Psoas muscle (tissue), 8 donors: ENCODE data around the gene SEPTIN3. TPM values are rescaled to one million over a fixed set of nuclear protein-coding genes. Genes with fewer than 3 reads are reported as not detected.
A peak's percentile ranks its signal among the peaks of the same experiment; 100 is the strongest.

Source experiments
- ATAC-seq, 4 donors: fragments of 200-7000 bp; cut with Tn5 transposase; one replicate each; pipeline ENCODE4 v1.9.1; 2020; ENCODE audit warnings: moderate library complexity in 3 of 4, mild to moderate bottlenecking in 2 of 4
- DNase-seq, 2 donors: peaks; one replicate each; pipeline ENCODE4 v3.0.0-alpha.2; 2020
- H3K27ac ChIP-seq: fragments of 200-600 bp; one replicate; pipeline ENCODE4 v1.8.0; 2022
- H3K27me3 ChIP-seq, 3 donors: fragments of 200-600 bp in 1 of 3; one replicate each; pipeline versions ENCODE4 v1.6.1 to v1.8.0; 2013 to 2022; ENCODE audit warnings: low read length in 2 of 3, mild to moderate bottlenecking in 2 of 3, moderate library complexity in 1 of 3; ENCODE audit not compliant: insufficient read depth in 3 of 3
- H3K36me3 ChIP-seq, 2 donors: fragments of 200-600 bp in 1 of 2; one replicate each; pipeline versions ENCODE4 v1.6.1 to v1.8.0; 2013 to 2022; ENCODE audit warnings: low read depth in 1 of 2, mild to moderate bottlenecking in 1 of 2, moderate library complexity in 1 of 2; ENCODE audit not compliant: insufficient read depth in 1 of 2
- H3K4me1 ChIP-seq: fragments of 200-600 bp; one replicate; pipeline ENCODE4 v1.8.0; 2022
- H3K4me3 ChIP-seq: fragments of 200-600 bp; one replicate; pipeline ENCODE4 v1.8.0; 2022; ENCODE audit warnings: mild to moderate bottlenecking
- H3K9me3 ChIP-seq: fragments of 200-600 bp; one replicate; pipeline ENCODE4 v1.8.0; 2022
- WGBS, 3 donors: extraction: QIAGEN DNeasy Blood & Tissue Kit; methylation state at CpG; one replicate each; pipeline versions ENCODE4 v1.1.6 to v1.1.7; 2013; 5-methylcytosine and 5-hydroxymethylcytosine counted together
- intact Hi-C, 2 donors: fragments of 100-400 bp; cut with DNase I; formaldehyde crosslinking; loops; one replicate each; pipeline versions ENCODE4 v1.11.0 to v1.14.2; 2022
- polyA plus RNA-seq, 3 donors: library from polyadenylated mRNA; stranded (reverse); fragments of 200-250 nt; gene quantifications; one replicate each; pipeline ENCODE4 v1.2.3, GENCODE V29; 2013
- total RNA-seq, 4 donors: library from RNA; stranded (reverse); fragmentation: NEBNext Ultra II Directional in 2 of 4; extraction: Animal tissue kit (Norgen Biotek cat#: 25700) in 2 of 4; gene quantifications; one replicate each; pipeline versions ENCODE4 v1.2.1 to v1.2.4, GENCODE V29; 2021 to 2023
- TF ChIP-seq, protein P1 (sequence below): fragments of 200-600 bp; IDR thresholded peaks from one replicate; pipeline ENCODE4 v1.8.0; 2022; ENCODE audit warnings: antibody characterized with exemption
- donor health status: healthy with polysubstance abuse.
- donor health status: DM: no; HTN: no; CAD: no; lungs with moderate emphysema.
- donor health status: Bipolar disorder and iron deficiency.
- donor health status: healthy.
- donor health status: DM: yes; HTN: yes; CAD: no.
- donor health status: DM: no; HTN: no; CAD: no.
- donor health status: DM: no; HTN: no; CAD: no.
- donor health status: DM: yes; HTN: yes; CAD: no.

Gene SEPTIN3
- total and polyA plus RNA-seq, 7 donors, result 0.03 to 0.14 (median 0.06) TPM; not detected in 3

GRCh38 chr22:41971431-41971830, 2.2 kb downstream of the SEPTIN3 start:
- Histone ChIP-seq H3K27me3 (peaks cover 0 to 46% (median 2%) of the 10 kb centered on the region in 3 donors), H3K9me3 (no peaks in the 10 kb centered on the region), H3K4me3 (no peak overlapping the region), H3K4me1 (no peaks in the 10 kb centered on the region), H3K36me3 (no peaks in the 10 kb centered on the region), H3K27ac (no peak overlapping the region)
- 82 to 86% (median 83%) methylated on average over 11 of the region's 11 CpGs for WGBS, 3 donors
- TF ChIP-seq, protein P1, sequence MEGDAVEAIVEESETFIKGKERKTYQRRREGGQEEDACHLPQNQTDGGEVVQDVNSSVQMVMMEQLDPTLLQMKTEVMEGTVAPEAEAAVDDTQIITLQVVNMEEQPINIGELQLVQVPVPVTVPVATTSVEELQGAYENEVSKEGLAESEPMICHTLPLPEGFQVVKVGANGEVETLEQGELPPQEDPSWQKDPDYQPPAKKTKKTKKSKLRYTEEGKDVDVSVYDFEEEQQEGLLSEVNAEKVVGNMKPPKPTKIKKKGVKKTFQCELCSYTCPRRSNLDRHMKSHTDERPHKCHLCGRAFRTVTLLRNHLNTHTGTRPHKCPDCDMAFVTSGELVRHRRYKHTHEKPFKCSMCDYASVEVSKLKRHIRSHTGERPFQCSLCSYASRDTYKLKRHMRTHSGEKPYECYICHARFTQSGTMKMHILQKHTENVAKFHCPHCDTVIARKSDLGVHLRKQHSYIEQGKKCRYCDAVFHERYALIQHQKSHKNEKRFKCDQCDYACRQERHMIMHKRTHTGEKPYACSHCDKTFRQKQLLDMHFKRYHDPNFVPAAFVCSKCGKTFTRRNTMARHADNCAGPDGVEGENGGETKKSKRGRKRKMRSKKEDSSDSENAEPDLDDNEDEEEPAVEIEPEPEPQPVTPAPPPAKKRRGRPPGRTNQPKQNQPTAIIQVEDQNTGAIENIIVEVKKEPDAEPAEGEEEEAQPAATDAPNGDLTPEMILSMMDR, result no peak
- DNase-seq (no peak), ATAC-seq (no peak)
- intact Hi-C loops, result loop anchor here in 1 of 2 donors (10.0 kb wide), 1 partner anchor 463 kb away; the partner anchor contains the start of gene NFAM1

GRCh38 chr22:41974691-41975290, 5.5 kb downstream of the SEPTIN3 start:
- ATAC-seq, result no peak
- H3K27me3 ChIP-seq, result peaks cover 0 to 57% (median 2%) of the 10 kb centered on the region in 3 donors
- DNase-seq, result no peak
- intact Hi-C loops, result loop anchor here (5.0 to 10.0 kb wide), 2 partner anchors 158 to 460 kb away; partner anchors contain the start of genes CYP2D6 (in 1 of the 2) and NFAM1 (in 1 of the 2)
- H3K9me3 ChIP-seq, result no peaks in the 10 kb centered on the region
- no peak overlapping the region for H3K4me3 ChIP-seq
- no peaks in the 10 kb centered on the region for H3K36me3 ChIP-seq
- TF ChIP-seq, protein P1, result no peak
- no peak overlapping the region for H3K27ac ChIP-seq
- 64 to 73% (median 70%) methylated on average over 9 to 10 of the region's 10 CpGs for WGBS, 3 donors
- no peaks in the 10 kb centered on the region for H3K4me1 ChIP-seq

GRCh38 chr22:41975299-41976069, 6.2 kb downstream of the SEPTIN3 start:
- TF ChIP-seq, protein P1, result no peak
- Histone ChIP-seq H3K9me3 (no peaks in the 10 kb centered on the region), H3K36me3 (no peaks in the 10 kb centered on the region), H3K27me3 (peaks cover 0 to 57% (median 2%) of the 10 kb centered on the region in 3 donors), H3K4me1 (no peaks in the 10 kb centered on the region), H3K27ac (no peak overlapping the region), H3K4me3 (no peak overlapping the region)
- intact Hi-C loops, result loop anchor here (5.0 to 10.0 kb wide), 2 partner anchors 157 to 459 kb away; partner anchors contain the start of genes CYP2D6 (in 1 of the 2) and NFAM1 (in 1 of the 2)
- ATAC-seq (peak in 1 of 4 donors; percentile 24), DNase-seq (no peak)
- WGBS, 3 donors, result 47 to 57% (median 50%) methylated on average over 12 of the region's 12 CpGs

DNA sequence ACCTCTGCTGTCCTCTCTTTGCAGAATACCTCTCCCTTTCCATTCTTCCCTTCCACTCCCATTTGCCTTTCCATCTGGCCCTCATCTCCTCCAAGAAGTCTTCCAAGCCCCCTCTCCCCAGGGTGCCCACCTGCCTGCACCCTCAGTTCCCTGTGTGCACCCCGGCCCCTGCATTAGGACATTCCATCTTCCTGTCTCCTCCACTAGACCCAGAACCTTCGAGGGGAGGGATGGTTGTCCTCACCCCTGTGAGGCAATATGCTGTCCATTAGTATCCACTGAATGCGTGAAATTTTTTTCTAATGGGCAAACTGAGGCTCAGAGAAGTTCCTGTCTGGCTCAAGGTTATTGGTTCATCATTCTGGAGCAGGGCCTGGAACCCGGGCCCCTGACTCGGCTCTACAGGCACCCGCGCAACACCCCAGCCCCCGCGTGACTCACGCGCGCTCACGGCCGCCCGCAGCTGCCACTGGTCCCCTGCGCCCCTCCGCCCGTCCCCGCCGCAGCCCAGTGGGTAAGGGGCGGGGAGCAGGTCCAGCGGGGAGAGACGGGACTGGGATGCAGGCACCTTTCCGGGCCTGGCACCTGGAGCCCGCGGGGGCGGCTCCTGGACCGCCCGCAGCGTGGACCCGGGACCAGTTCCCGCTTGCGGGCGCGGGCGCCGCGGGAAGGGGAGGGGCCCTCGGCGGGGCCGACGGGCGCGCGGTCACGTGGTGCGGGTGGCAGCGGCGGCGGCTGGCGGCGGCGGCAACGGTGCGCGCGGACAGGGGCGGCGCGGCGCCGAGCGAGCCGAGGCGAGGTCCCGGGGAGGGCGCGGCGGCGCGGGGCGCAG, 7.0 kb downstream of the SEPTIN3 start:
- Histone ChIP-seq H3K9me3 (no peaks in the 10 kb centered on the region), H3K36me3 (no peaks in the 10 kb centered on the region), H3K4me1 (no peaks in the 10 kb centered on the region), H3K27me3 (peaks cover 0 to 57% (median 2%) of the 10 kb centered on the region in 3 donors), H3K27ac (no peak overlapping the region), H3K4me3 (peak overlapping the region; percentile 65)
- WGBS, 3 donors, result 2 to 7% (median 3%) methylated on average over 19 to 72 of the region's 72 CpGs
- peak in 1 of 2 donors; percentile 66 for DNase-seq
- TF ChIP-seq, protein P1, result no peak
- intact Hi-C loops, result loop anchor here (5.0 to 10.0 kb wide), 2 partner anchors 156 to 459 kb away; partner anchors contain the start of genes CYP2D6 (in 1 of the 2) and NFAM1 (in 1 of the 2)
- ATAC-seq, result peak; percentile 45 to 90 (median 78)
